ENCODE results near the gene OR52E5. TPM values are rescaled to one million over a fixed set of nuclear protein-coding genes. Genes with fewer than 3 reads are reported as not detected.

OR52E5 gene
- total RNA-seq = not detected

GRCh38 chr11:5892908-5893307 is at the start of gene OR52E5:
OR52E5 (plus strand) TSS chr11:5893208; CDS start chr11:5900777, 7,569 bp downstream.
- intact Hi-C loops (cut with DNase I) = no loop called here
- DNase-seq (ENCODE audit: low spot score in 2 of 2) = no peak
- no peak for TF ChIP-seq CTCF (IDR thresholded peaks at IDR 0.05)
- no peaks in the 10 kb centered on the region for H3K27me3 ChIP-seq
- no peak within 1 kb of the TSS for H3K4me3 ChIP-seq
- no peaks in the 10 kb centered on the region for H3K9me3 ChIP-seq
- no peaks in the 10 kb centered on the region for H3K4me1 ChIP-seq
- no peak within 1 kb of the TSS for H3K27ac ChIP-seq
- no peaks in the 10 kb centered on the region for H3K36me3 ChIP-seq

- no peaks in the 10 kb centered on the region for H3K27me3 ChIP-seq
- H3K36me3 ChIP-seq = no peaks in the 10 kb centered on the region
- no peak for TF ChIP-seq CTCF (IDR thresholded peaks at IDR 0.05)
- DNase-seq (ENCODE audit: low spot score in 2 of 2) = no peak
- no peak overlapping the region for H3K4me3 ChIP-seq
- no peaks in the 10 kb centered on the region for H3K9me3 ChIP-seq
- no peak overlapping the region for H3K27ac ChIP-seq
- H3K4me1 ChIP-seq = no peaks in the 10 kb centered on the region
- intact Hi-C loops (cut with DNase I) = no loop called here
Observed at GRCh38 chr11:5846701-5847100, 46.3 kb upstream of the OR52E5 start.

GRCh38 chr11:5847711-5848110 is 45.3 kb upstream of the OR52E5 start:
- Histone ChIP-seq H3K27me3 (no peaks in the 10 kb centered on the region), H3K9me3 (peaks cover 0 to 3% of the 10 kb centered on the region in 2 donors), H3K4me3 (no peak overlapping the region), H3K27ac (no peak overlapping the region), H3K36me3 (no peaks in the 10 kb centered on the region), H3K4me1 (no peaks in the 10 kb centered on the region)
- TF ChIP-seq CTCF (IDR thresholded peaks at IDR 0.05) = no peak
- intact Hi-C loops (cut with DNase I) = no loop called here
- DNase-seq (ENCODE audit: low spot score in 2 of 2) = no peak

- H3K4me3 ChIP-seq = no peak overlapping the region
- no peak for DNase-seq (ENCODE audit: low spot score in 2 of 2)
- H3K36me3 ChIP-seq = no peaks in the 10 kb centered on the region
- no peaks in the 10 kb centered on the region for H3K27me3 ChIP-seq
- no peak for TF ChIP-seq CTCF (IDR thresholded peaks at IDR 0.05)
- H3K27ac ChIP-seq = no peak overlapping the region
- intact Hi-C loops (cut with DNase I) = no loop called here
- H3K9me3 ChIP-seq = peaks cover 0 to 3% of the 10 kb centered on the region in 2 donors
- no peaks in the 10 kb centered on the region for H3K4me1 ChIP-seq
Observed at GRCh38 chr11:5851002-5851401, 42.0 kb upstream of the OR52E5 start.

GRCh38 chr11:5857590-5857989 is 35.4 kb upstream of the OR52E5 start, which contains the start of gene OR52E8:
OR52E8 (minus strand) TSS chr11:5857690; CDS start chr11:5857690, 0 bp downstream.
- H3K9me3 ChIP-seq = no peaks in the 10 kb centered on the region
- no peak for TF ChIP-seq CTCF (IDR thresholded peaks at IDR 0.05)
- H3K27ac ChIP-seq = no peak within 1 kb of the TSS
- no peak within 1 kb of the TSS for H3K4me3 ChIP-seq
- no peak for DNase-seq (ENCODE audit: low spot score in 2 of 2)
- H3K4me1 ChIP-seq = no peaks in the 10 kb centered on the region
- no peaks in the 10 kb centered on the region for H3K27me3 ChIP-seq
- intact Hi-C loops (cut with DNase I) = no loop called here
- no peaks in the 10 kb centered on the region for H3K36me3 ChIP-seq

- intact Hi-C loops (cut with DNase I) = no loop called here
- Histone ChIP-seq H3K27ac (no peak overlapping the region), H3K9me3 (no peaks in the 10 kb centered on the region), H3K4me3 (no peak overlapping the region), H3K4me1 (no peaks in the 10 kb centered on the region), H3K27me3 (no peaks in the 10 kb centered on the region), H3K36me3 (no peaks in the 10 kb centered on the region)
- DNase-seq (ENCODE audit: low spot score in 2 of 2) = no peak
- no peak for TF ChIP-seq CTCF (IDR thresholded peaks at IDR 0.05)
Observed at GRCh38 chr11:5865826-5866225, 27.2 kb upstream of the OR52E5 start.

Measured in ascending aorta (tissue), 2 donors.